SH-SY5Y (cell line): ENCODE results near the gene CTNNA3.

ENCODE experiments used
- GATA2 ChIP-seq: IDR thresholded peaks from 2 replicates; pipeline ENCODE4 v1.6.1; 2011; ENCODE audit warnings: mild to moderate bottlenecking, low read depth, low read length
- GATA3 ChIP-seq: IDR thresholded peaks from 2 replicates; pipeline ENCODE4 v1.6.1; 2011; ENCODE audit warnings: low read depth, mild to moderate bottlenecking, low read length, moderate library complexity

The CTNNA3 gene

DNA sequence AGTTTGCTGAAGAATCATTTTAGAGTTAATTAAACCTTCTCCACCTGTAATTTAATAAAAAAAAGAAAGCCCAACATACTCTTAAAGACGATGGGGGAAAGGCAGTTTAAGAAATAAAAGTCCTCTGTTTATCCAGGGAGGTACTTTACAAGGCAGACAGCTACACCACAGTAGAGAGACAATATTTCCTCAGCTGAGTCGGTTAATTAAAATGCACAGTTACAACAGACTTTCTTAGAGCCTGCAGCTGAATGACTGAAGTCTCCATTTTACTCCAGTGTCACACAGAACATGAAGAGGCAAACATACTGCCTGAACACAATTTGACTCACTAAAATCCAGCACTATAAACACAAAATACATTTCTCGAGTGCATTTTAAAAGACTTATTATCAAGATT, 755.0 kb downstream of the CTNNA3 start:
- TF ChIP-seq GATA2 (no peak), GATA3 (no peak)

DNA sequence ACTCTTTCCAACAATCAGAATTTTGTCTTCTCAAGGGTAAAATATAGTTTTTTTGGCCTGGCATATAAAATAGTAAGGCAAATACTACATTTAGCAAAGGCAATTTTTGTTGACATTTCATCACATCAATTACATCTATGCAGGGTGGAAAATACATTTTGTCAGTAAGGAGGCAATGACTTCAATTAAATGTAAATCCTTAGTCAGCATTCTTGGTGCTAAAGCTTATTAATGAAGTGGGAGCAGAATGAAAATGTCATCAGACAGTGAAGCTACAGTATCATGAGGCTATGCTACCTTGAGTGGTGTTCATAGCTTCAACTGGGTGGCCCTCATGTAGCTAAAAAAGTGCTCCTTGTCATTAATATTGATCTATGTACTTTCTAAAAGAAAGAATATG, 761.3 kb downstream of the CTNNA3 start:
- no peak for TF ChIP-seq GATA2
- TF ChIP-seq GATA3 = no peak

GRCh38 chr10:66931949-66932343, 764.0 kb downstream of the CTNNA3 start:
- TF ChIP-seq GATA2 (no peak), GATA3 (no peak)

- TF ChIP-seq GATA2 (no peak), GATA3 (no peak)
Measured at GRCh38 chr10:66931340-66931948, 764.6 kb downstream of the CTNNA3 start.

DNA sequence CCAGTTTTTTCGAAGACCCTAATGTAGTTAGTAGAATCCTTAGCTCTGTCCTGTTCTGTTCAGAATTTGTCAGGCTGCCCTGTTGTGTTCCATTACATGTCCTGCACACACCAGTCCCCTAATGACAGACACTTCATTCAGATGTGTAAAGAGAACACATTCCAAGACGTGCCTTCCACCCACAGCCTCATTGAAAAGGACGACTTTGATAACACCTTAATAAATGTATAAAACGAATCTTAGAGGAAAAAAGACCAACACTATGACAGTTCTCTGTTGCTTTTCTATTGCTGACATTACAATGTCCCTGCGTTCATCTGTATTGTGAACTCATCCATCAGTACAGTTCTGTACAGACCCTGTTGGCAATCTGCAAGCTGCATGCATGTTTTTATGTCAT, 766.6 kb downstream of the CTNNA3 start:
- TF ChIP-seq GATA3 (no peak), GATA2 (no peak)

DNA sequence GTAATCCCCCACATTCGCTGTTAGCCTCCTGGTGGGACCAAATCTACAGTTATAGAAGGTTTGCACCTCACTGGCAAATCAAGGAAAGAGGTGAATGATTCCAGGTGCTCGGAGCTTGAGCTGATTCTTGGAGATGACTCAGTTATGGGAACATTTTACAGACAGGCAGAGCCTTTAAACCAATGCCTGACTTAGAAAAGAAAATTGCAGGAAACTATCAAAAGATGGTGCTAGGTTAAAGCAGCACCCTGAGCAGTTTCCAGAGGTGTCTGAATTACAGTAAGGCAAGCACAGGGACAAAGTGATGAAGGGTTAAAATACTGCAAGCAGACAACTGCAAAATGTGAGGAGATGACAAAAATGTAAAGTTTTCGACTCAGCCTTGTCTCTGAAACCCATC, 767.2 kb downstream of the CTNNA3 start:
- TF ChIP-seq GATA2 (no peak), GATA3 (no peak)

- TF ChIP-seq GATA2 (no peak), GATA3 (no peak)
Measured at GRCh38 chr10:66927971-66928770, 767.8 kb downstream of the CTNNA3 start.

- TF ChIP-seq GATA3 = no peak
- no peak for TF ChIP-seq GATA2
Measured at GRCh38 chr10:66927251-66927935, 768.6 kb downstream of the CTNNA3 start.

DNA sequence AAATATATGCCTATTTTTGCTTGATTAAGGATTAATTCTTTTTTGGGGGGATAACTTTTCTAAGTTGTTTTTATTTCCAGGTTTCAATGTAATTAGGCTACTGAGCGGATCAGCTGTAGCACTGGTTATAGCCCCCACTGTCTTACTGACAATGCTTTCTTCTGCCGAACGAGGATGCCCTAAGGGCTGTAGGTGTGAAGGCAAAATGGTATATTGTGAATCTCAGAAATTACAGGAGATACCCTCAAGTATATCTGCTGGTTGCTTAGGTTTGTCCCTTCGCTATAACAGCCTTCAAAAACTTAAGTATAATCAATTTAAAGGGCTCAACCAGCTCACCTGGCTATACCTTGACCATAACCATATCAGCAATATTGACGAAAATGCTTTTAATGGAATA, 769.2 kb downstream of the CTNNA3 start:
- TF ChIP-seq GATA2 (no peak), GATA3 (no peak)

- TF ChIP-seq GATA2 = no peak
Measured at GRCh38 chr10:66925896-66926715, 769.9 kb downstream of the CTNNA3 start, which contains the start of gene LRRTM3. TSS of gene LRRTM3 (plus strand) at chr10:66926036.

DNA sequence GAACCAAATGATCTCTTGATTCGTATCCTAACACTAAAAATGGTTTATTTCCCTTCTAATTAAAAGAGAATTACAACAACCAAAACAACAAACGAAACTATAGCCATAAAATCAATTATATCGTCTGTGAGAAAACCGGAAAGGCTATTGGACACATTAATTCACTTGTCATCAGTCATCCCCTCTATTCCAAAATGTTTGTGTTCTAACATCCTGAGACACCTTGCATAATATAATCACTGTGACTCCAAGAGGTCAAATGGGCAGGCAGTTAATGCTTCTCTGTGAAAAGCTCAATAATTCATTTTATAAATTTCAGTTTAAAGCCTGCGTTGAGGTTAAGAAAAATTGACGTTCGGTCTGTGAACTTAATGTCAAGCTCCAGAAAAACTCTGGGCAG, 770.6 kb downstream of the CTNNA3 start:
- no peak for TF ChIP-seq GATA3
- TF ChIP-seq GATA2 = no peak

DNA sequence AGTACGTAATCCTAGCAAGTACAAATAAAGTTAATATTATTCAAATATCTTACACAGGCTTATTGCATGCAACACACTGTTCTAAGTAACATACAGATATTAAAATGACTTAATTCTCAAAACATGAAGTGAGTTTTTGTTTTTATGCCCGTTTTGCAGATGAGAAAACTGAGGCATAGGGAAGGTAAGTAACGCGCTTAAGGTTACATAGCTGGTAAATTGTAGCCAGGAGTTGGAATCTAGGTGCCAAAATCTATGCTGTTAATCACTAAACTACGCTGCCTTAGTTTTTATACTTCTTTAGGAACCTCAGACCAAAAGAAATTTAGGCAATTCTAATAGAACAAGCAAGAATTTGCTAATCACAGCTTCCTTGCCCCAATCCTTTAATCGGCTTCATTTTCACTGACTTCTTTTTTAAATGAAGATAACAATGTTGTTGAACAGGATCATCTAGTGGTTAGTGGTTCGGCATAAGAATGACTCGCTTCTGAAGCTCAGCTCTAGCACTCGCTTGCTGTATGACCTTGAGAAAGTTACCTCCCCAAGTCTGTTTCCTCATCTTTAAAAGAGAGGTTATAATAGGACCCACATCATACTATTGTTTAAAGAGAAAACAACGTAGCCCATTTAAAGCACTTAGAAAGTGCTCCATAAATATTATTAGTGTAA, 771.2 kb downstream of the CTNNA3 start:
- TF ChIP-seq GATA3 = no peak
- TF ChIP-seq GATA2 = no peak

- TF ChIP-seq GATA3 = no peak
- no peak for TF ChIP-seq GATA2
Measured at GRCh38 chr10:66919248-66919647, 776.7 kb downstream of the CTNNA3 start.
